Activated CD8-positive, alpha-beta T cell treated with anti-CD3 and anti-CD28 coated beads, Interleukin-2, amount 10 ng/mL, durations not matched to agents 7 days and 5 days (primary cell): ENCODE results near the gene HAS3. TPM values are rescaled to one million over a fixed set of nuclear protein-coding genes. Genes with fewer than 3 reads are reported as not detected.

Source experiments
- ATAC-seq: fragments of 150-1000 bp; cut with Tn5 transposase; one replicate; pipeline ENCODE4 v1.10.0; 2021; ENCODE audit warnings: moderate library complexity
- CTCF ChIA-PET: fragments of 350-600 bp; sonication (Branson Sonifier 250); formaldehyde crosslinking; loops from one replicate; lab custom pipeline; 2021; ENCODE audit warnings: antibody characterized with exemption; lab: Charles Lee
- POLR2A ChIA-PET: fragments of 350-600 bp; sonication (Branson Sonifier 250); formaldehyde crosslinking; loops from one replicate; lab custom pipeline; 2021; ENCODE audit warnings: antibody characterized with exemption; lab: Charles Lee
- DNase-seq: peaks from one replicate; pipeline ENCODE4 v3.0.0-alpha.2; 2020
- H3K27ac Mint-ChIP-seq: one replicate; pipeline ENCODE4 v1.8.0; 2021; ENCODE audit warnings: mild to moderate bottlenecking, mixed read lengths
- H3K27me3 Mint-ChIP-seq: one replicate; pipeline ENCODE4 v1.8.0; 2021; ENCODE audit warnings: low read depth, mixed read lengths
- H3K36me3 Mint-ChIP-seq: one replicate; pipeline ENCODE4 v1.8.0; 2021; ENCODE audit warnings: low read depth, mixed read lengths
- H3K4me1 Mint-ChIP-seq: one replicate; pipeline ENCODE4 v1.8.0; 2021; ENCODE audit warnings: low read depth, mixed read lengths
- H3K4me3 Mint-ChIP-seq: one replicate; pipeline ENCODE4 v1.8.0; 2021; ENCODE audit warnings: mild to moderate bottlenecking, mixed read lengths
- H3K9me3 Mint-ChIP-seq: one replicate; pipeline ENCODE4 v1.8.0; 2022; ENCODE audit warnings: mixed read lengths; ENCODE audit not compliant: insufficient read depth
- total RNA-seq, 2 experiments: library from RNA; stranded (reverse); gene quantifications; one replicate each; pipeline ENCODE4 v1.2.3, GENCODE V29; 2021

Gene HAS3
- total RNA-seq, 2 experiments from 2014 or later = 0.44 to 0.47 TPM

DNA sequence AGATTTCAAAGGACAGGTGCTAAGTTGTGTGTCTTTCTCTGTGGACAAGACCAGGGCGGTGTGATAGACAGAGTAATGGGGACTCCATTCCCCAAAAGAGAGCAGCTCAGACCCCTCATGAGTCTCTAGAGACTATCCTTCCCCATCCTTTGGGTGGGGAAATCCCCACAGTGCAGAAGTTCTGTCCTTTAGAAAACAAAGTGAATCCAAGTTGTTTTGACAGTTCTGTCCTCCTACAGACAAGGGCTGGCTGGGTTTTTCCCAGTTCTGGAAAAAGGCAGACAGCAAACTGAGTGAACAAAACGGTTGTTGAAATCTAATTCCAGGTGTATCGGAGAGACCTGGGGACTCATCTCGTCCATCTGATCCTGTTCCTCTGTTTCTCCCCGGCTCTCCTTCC is 11.0 kb upstream of the HAS3 start:
- ATAC-seq (no peak), DNase-seq (no peak)
- Mint-ChIP-seq H3K4me3 (no peak overlapping the region), H3K27me3 (no peaks in the 10 kb centered on the region), H3K36me3 (no peaks in the 10 kb centered on the region), H3K27ac (no peak overlapping the region), H3K9me3 (no peaks in the 10 kb centered on the region), H3K4me1 (no peaks in the 10 kb centered on the region)
- CTCF ChIA-PET = no interaction called here
- POLR2A ChIA-PET = no interaction called here

DNA sequence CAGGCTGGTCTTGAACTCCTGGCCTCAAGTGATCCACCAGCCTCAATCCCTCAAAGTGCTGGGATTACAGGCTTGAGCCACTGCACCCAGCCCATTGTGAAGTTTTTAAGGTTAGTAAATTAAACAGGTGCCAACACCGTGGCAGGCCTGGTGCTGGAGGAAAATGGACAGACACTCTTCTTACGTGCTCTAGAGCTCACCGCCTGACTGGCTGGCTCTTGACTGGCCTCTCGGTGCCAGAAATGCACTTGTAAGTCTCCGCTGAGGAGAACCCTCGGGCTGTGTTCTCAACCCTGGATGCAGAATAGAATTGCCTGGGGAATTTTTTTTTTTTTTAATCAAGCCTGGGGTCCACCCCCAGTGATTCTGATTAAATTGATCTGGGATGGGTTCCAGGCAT is 10.3 kb upstream of the HAS3 start:
- no peak for DNase-seq
- CTCF ChIA-PET = no interaction called here

DNA sequence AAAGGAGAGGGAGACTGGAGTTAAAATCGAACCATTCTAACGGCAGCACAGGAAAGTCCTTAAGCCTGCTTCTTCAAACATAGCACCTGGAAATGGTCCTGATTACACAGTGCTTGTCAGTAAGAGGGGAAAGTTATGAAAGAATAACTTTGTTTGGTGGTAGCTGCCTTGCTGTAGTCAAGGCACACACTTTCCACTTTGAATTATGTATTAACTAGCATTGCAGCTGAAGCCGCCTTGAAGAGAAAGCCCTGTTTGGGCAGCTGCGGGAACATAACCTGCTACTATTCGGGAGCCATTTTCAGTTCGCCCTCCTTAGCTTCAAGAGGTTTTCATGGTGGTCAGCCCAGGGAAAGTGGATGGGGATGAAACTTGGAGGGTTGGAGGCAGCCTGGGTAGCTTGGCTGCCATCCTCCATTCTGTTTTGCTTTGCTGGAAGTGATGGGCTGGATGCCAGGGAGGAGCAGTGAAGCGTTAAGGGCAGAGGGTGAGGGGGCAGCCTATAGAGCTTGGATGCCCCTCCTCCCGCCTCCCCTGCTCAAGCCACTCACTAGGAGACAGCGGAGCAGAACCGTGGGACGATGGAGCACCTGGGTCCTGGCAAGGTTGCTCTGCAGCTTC is 5.3 kb upstream of the HAS3 start:
- peaks cover 17% of the 10 kb centered on the region for H3K27me3 Mint-ChIP-seq
- H3K36me3 Mint-ChIP-seq = no peaks in the 10 kb centered on the region
- no peak overlapping the region for H3K27ac Mint-ChIP-seq
- peaks cover 3% of the 10 kb centered on the region for H3K4me1 Mint-ChIP-seq
- no peak overlapping the region for H3K4me3 Mint-ChIP-seq
- no peak for ATAC-seq
- CTCF ChIA-PET = no interaction called here
- no peak for DNase-seq
- POLR2A ChIA-PET = interaction anchor here (0.6 kb wide), 1 partner anchor 578 kb away, joined by 3 read pairs; no protein-coding TSS in a partner anchor
- no peaks in the 10 kb centered on the region for H3K9me3 Mint-ChIP-seq

More for the DNA sequence above, 10.3 kb upstream of the HAS3 start:
- Mint-ChIP-seq H3K27ac (no peak overlapping the region), H3K4me1 (no peaks in the 10 kb centered on the region), H3K4me3 (no peak overlapping the region), H3K36me3 (no peaks in the 10 kb centered on the region), H3K27me3 (no peaks in the 10 kb centered on the region), H3K9me3 (no peaks in the 10 kb centered on the region)
- ATAC-seq = no peak
- POLR2A ChIA-PET = no interaction called here

DNA sequence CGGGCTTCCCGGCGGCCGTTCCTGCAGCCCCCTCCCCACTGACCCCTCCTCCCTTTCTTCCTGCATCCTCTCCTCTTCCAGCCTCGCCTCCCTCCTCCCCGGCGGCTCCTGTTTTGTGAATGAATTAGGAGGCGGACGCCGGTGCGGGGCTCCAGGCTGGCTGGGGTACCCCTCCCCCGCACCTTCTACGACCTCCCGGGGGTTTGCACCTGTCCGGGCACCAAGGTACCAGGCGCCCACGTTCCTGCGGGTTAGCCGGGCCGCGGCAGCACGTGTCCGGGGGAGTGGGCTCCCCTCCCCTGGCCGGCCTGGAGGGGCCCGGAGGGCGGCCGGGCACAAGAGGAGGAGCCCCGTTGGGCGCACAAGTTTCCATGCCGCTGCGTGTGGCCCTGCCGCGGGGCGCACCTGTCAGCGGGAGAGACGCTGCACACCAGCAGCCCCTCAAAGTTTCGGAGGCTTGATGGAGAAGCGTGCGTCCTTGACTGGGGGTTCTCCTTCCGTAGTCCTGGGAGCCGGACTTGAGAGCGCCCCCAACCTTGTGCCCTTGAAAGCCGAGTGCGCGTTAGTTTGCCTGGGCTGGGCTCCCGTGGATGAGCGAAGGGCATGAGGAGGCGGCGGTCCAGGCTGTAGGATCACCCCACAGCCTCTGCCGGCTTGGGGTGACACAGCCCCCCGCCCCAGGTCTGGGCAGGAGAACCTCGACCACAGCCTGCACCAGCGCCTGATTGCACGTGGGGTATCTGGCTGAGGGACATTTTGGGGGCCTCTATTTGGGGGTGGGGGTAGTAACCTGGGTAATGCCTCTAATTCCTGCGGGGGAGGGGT is 1.2 kb downstream of the HAS3 start:
- POLR2A ChIA-PET = interaction anchor here (1.2 kb wide), 1 partner anchor 25 kb away, joined by 5 read pairs; no protein-coding TSS in a partner anchor
- H3K9me3 Mint-ChIP-seq = no peaks in the 10 kb centered on the region
- H3K4me1 Mint-ChIP-seq = peaks cover 20% of the 10 kb centered on the region
- peaks cover 35% of the 10 kb centered on the region for H3K27me3 Mint-ChIP-seq
- peak overlapping the region; percentile 40 for H3K4me3 Mint-ChIP-seq
- peaks cover 3% of the 10 kb centered on the region for H3K36me3 Mint-ChIP-seq
- H3K27ac Mint-ChIP-seq = no peak overlapping the region
- ATAC-seq (peak; percentile 17), DNase-seq (no peak)
- CTCF ChIA-PET = interaction anchor here (1.1 to 2.1 kb wide), 6 partner anchors 17 to 516 kb away, joined by 3 to 10 read pairs (median 6); partner anchors contain the start of genes CHTF8 and UTP4

DNA sequence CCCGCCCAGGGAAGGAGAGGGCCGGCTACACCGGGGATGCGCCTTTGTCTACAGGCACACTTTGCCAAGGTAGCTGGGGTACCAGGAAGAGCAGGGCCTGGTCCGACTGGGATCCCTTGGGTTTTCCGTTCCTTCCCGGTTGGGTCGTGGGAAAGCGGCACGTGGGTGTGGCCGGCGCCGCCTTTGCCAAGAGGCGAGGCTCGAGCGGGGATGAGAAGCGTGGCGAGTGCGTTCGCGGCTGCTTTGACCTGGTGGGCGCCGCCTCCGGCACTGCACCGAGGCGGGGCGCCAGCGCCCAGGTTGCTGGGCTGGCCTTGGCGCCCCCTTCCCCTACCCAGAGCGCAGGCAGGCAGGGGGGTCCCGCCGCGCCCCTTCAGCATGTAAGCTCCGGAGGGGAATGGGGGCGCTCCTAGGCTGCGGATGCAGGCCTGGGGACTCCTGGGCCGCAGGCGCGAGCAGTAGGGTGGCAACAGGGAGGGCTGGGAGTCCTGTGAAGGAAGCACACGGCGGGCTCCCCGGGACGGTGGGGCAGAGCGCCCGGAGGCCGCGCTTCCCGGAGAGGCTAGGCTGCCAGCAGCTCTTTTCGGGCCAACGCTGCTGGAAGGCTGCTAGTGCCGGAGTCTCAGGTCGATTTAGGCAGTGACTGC is 2.0 kb downstream of the HAS3 start:
- POLR2A ChIA-PET = no interaction called here

DNA sequence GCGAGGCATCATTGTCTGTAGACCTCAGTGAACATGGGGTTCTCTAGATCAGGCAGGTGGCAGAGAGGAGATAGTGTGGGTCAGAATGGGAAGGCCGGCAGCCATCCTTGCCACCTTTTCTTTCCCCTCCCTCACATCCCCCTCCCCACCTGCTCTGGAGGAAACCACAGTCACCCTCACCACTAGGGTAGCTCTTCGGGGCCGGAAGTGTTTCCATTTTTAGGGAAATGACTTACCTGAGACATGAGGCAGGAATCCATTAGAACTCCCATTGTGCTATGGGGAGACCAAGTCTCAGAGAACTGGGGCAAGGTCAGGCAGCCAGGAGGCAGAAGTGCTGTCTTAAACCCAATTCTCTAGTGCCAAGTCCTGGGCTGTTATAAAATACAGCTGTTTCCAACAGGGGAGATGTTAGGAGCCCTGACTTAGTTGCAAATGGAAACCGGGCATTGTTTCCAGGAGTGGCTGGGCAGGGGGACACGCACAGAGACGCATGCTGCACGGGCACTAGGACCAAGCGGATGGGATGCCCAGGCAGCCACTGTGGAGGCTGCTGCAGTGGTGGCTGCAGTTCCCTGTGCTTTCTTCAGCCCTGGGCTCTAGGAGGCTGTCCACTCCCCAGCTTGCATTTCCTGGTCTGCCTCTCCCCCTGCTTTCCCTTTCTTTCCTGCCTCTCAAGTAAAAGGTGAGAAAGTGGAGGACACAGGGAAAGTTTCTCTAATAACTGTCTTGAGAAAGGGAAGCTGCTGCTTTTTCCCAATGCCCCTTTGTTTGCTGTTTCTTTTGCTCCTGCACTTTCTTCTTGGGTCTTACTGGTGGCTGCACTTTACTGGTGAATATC is 2.8 kb downstream of the HAS3 start:
- Mint-ChIP-seq H3K36me3 (peaks cover 3% of the 10 kb centered on the region), H3K27ac (no peak overlapping the region), H3K9me3 (no peaks in the 10 kb centered on the region), H3K4me1 (peaks cover 20% of the 10 kb centered on the region), H3K27me3 (peaks cover 29% of the 10 kb centered on the region), H3K4me3 (no peak overlapping the region)
- POLR2A ChIA-PET = no interaction called here
- ATAC-seq (no peak), DNase-seq (no peak)
- CTCF ChIA-PET = interaction anchor here (1.2 to 1.4 kb wide), 3 partner anchors 15 to 587 kb away, joined by 3 to 5 read pairs (median 5); no protein-coding TSS in a partner anchor

More for the DNA sequence above, 2.0 kb downstream of the HAS3 start:
- CTCF ChIA-PET = interaction anchor here (1.2 to 1.4 kb wide), 3 partner anchors 16 to 587 kb away, joined by 3 to 5 read pairs (median 5); no protein-coding TSS in a partner anchor
- no peaks in the 10 kb centered on the region for H3K9me3 Mint-ChIP-seq
- H3K27me3 Mint-ChIP-seq = peaks cover 35% of the 10 kb centered on the region
- ATAC-seq (no peak), DNase-seq (no peak)
- H3K4me1 Mint-ChIP-seq = peaks cover 20% of the 10 kb centered on the region
- no peak overlapping the region for H3K27ac Mint-ChIP-seq
- H3K4me3 Mint-ChIP-seq = peak overlapping the region; percentile 40
- peaks cover 3% of the 10 kb centered on the region for H3K36me3 Mint-ChIP-seq

DNA sequence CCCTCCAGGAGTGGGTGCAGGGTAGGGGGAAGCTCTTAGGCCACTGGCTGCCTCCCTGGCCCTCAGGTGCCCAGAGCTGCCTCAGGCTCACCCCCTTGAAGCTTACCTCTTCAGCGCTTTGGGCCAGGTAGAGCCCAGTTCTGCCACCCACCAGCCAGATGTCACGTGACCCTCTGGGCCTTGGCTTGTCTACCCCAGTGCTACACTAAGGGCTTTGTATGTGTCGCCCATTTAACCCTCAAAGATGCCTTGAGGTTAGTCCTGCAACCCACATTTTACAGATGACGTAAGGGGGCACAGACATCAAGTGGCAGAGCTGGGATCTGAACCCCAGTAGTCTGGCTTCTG is 3.4 kb downstream of the HAS3 start:
- H3K27ac Mint-ChIP-seq = no peak overlapping the region
- no peaks in the 10 kb centered on the region for H3K9me3 Mint-ChIP-seq
- peaks cover 20% of the 10 kb centered on the region for H3K4me1 Mint-ChIP-seq
- ChIA-PET POLR2A (interaction anchor here (0.5 kb wide), 1 partner anchor 23 kb away, joined by 5 read pairs; no protein-coding TSS in a partner anchor), CTCF (no interaction called here)
- DNase-seq = no peak
- H3K27me3 Mint-ChIP-seq = peaks cover 25% of the 10 kb centered on the region
- ATAC-seq = no peak
- no peak overlapping the region for H3K4me3 Mint-ChIP-seq
- peaks cover 3% of the 10 kb centered on the region for H3K36me3 Mint-ChIP-seq

DNA sequence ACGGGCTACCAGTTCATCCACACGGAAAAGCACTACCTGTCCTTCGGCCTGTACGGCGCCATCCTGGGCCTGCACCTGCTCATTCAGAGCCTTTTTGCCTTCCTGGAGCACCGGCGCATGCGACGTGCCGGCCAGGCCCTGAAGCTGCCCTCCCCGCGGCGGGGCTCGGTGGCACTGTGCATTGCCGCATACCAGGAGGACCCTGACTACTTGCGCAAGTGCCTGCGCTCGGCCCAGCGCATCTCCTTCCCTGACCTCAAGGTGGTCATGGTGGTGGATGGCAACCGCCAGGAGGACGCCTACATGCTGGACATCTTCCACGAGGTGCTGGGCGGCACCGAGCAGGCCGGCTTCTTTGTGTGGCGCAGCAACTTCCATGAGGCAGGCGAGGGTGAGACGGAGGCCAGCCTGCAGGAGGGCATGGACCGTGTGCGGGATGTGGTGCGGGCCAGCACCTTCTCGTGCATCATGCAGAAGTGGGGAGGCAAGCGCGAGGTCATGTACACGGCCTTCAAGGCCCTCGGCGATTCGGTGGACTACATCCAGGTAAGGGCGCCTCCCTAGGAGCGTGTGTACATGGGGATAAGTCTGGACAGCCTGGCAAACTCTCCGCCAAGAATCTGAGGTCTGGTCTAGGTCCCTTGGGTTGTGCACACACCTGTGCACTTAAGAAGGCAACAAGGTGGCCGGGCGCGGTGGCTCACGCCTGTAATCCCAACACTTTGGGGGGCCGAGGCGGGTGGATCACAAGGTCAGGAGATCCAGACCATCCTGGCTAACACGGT is 4.2 kb downstream of the HAS3 start:
- ChIA-PET CTCF (interaction anchor here (4.5 kb wide), 1 partner anchor 14 kb away, joined by 49 read pairs; no protein-coding TSS in a partner anchor), POLR2A (interaction anchor here (0.6 kb wide), 1 partner anchor 37 kb away, joined by 3 read pairs; no protein-coding TSS in a partner anchor)
- Mint-ChIP-seq H3K27me3 (peaks cover 23% of the 10 kb centered on the region), H3K36me3 (peaks cover 3% of the 10 kb centered on the region), H3K9me3 (no peaks in the 10 kb centered on the region), H3K4me1 (peaks cover 18% of the 10 kb centered on the region), H3K4me3 (no peak overlapping the region), H3K27ac (no peak overlapping the region)
- DNase-seq (no peak), ATAC-seq (no peak)

DNA sequence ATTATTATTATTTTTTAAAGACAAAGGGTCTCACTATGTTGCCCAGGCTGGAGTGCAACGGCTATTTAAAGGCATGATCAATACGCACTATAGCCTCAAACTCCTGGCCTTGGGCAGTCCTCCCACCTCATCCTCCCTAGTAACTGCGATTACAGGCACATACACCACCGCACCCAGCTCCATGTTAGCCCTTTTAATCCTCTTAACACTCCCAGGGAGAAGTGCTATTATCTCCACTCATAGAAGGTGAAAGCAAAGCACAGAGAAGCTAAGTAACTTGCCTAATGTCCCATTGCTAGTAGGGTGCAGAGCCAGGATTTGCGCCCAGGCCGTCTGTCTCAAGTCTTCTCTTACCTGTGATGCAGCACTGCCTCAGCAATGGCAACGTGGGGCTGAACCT is 5.0 kb downstream of the HAS3 start:
- Mint-ChIP-seq H3K4me1 (peaks cover 15% of the 10 kb centered on the region), H3K9me3 (no peaks in the 10 kb centered on the region), H3K36me3 (peaks cover 3% of the 10 kb centered on the region), H3K27ac (no peak overlapping the region), H3K27me3 (peaks cover 19% of the 10 kb centered on the region), H3K4me3 (no peak overlapping the region)
- POLR2A ChIA-PET = no interaction called here
- ATAC-seq (no peak), DNase-seq (no peak)
- CTCF ChIA-PET = interaction anchor here (4.5 kb wide), 1 partner anchor 14 kb away, joined by 49 read pairs; no protein-coding TSS in a partner anchor

DNA sequence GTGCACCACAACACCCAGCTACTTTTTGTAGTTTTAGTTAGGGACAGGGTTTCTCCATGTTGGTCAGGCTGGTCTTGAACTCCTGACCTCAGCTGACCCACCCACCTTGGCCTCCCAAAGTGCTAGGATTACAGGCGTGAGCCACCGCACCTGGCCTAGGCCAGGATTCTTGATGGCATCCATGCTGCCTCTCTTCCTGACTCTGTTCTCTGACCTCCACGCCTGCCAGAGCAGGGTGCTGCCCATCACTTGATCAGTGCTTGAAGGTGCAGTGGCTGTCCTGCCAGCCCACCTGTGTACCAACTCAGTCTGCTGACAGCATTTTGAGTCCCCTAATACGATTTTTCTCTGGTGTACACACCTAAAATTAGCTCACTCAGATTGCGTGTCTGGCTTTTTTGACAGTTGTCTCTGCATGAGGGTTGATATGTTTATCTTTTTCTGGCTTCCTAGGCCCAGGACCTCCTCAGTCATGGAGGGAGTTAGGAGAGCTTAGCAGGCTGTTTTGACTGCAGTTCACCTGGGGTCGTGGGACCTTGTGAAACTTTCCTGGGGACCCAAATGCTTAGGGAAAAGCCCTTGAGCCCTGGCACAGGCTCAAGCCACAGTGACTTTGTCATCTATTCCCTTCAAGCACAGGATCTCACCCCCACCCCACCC is 5.9 kb downstream of the HAS3 start:
- ATAC-seq (no peak), DNase-seq (no peak)
- POLR2A ChIA-PET = interaction anchor here (0.6 kb wide), 1 partner anchor 28 kb away, joined by 3 read pairs; no protein-coding TSS in a partner anchor
- H3K4me1 Mint-ChIP-seq = peaks cover 11% of the 10 kb centered on the region
- no peaks in the 10 kb centered on the region for H3K9me3 Mint-ChIP-seq
- no peak overlapping the region for H3K27ac Mint-ChIP-seq
- CTCF ChIA-PET = interaction anchor here (1.0 to 4.5 kb wide), 3 partner anchors 13 to 61 kb away, joined by 3 to 49 read pairs (median 3); no protein-coding TSS in a partner anchor
- H3K4me3 Mint-ChIP-seq = no peak overlapping the region
- peaks cover 15% of the 10 kb centered on the region for H3K27me3 Mint-ChIP-seq
- peaks cover 3% of the 10 kb centered on the region for H3K36me3 Mint-ChIP-seq
